Testis (tissue), 3 donors: ENCODE data around the gene CD8A. TPM values are rescaled to one million over a fixed set of nuclear protein-coding genes. Genes with fewer than 3 reads are reported as not detected.

Experiments used
- DNase-seq: peaks from one replicate; pipeline ENCODE4 v3.0.0-alpha.2; 2019
- H3K27ac ChIP-seq, 2 donors: fragments of 200-600 bp; sonication (generic); one replicate each; pipeline ENCODE4 v1.5.1; 2019
- H3K27me3 ChIP-seq: fragments of 200-600 bp; sonication (generic); one replicate; pipeline ENCODE4 v1.5.1; 2019
- H3K36me3 ChIP-seq: fragments of 200-600 bp; sonication (generic); one replicate; pipeline ENCODE4 v1.5.1; 2017; ENCODE audit warnings: low read depth; ENCODE audit errors: missing control alignments
- H3K4me1 ChIP-seq: fragments of 200-600 bp; sonication (generic); one replicate; pipeline ENCODE4 v1.5.1; 2019
- H3K4me3 ChIP-seq, 2 donors: fragments of 200-600 bp; sonication (generic); one replicate each; pipeline ENCODE4 v1.5.1; 2017 to 2019
- H3K9me3 ChIP-seq: fragments of 200-600 bp; sonication (generic); one replicate; pipeline ENCODE4 v1.5.1; 2017
- POLR2A ChIP-seq: fragments of 450-650 bp; IDR thresholded peaks from one replicate; pipeline ENCODE4 v1.6.1; 2017; ENCODE audit warnings: antibody characterized with exemption, mild to moderate bottlenecking, moderate library complexity
- WGBS, 2 donors: methylation state at CpG; one replicate each; pipeline ENCODE4 v1.1.5; 2018; 5-methylcytosine and 5-hydroxymethylcytosine counted together
- intact Hi-C: fragments of 100-400 bp; cut with DNase I; formaldehyde crosslinking; loops from one replicate; pipeline ENCODE4 v1.15.1; 2023; ENCODE audit warnings: low total_unique reads
- polyA plus RNA-seq: library from polyadenylated mRNA; stranded (reverse); fragments of 350-450 nt; fragmentation: Illumina TruSeq; extraction: RNeasy Lipid Tissue Mini Kit (QIAGEN cat#74804); gene quantifications from one replicate; pipeline ENCODE4 v1.2.3, GENCODE V29; 2014; ENCODE audit warnings: low read depth, low replicate concordance; ENCODE audit not compliant: insufficient read depth
- total RNA-seq, 2 donors: library from RNA; depleted of rRNA; stranded (reverse); fragments of >200 nt; gene quantifications; one replicate each; pipeline ENCODE4 v1.2.3, GENCODE V29; 2016
- TF ChIP-seq, protein P1 (sequence below), 3 experiments: fragments of 450-650 bp in 2 of 3; fragments of 200-600 bp in 1 of 3; sonication (generic) in 1 of 3; IDR thresholded peaks; one replicate each; pipeline ENCODE4 v1.5.1; 2016 to 2019; ENCODE audit warnings: antibody characterized with exemption in 3 of 3, mild to moderate bottlenecking in 2 of 3, moderate library complexity in 1 of 3

The CD8A gene
- total and polyA plus RNA-seq, 3 donors from 2014 or later: 0.31 to 2.9 (median 1.7) TPM

DNA sequence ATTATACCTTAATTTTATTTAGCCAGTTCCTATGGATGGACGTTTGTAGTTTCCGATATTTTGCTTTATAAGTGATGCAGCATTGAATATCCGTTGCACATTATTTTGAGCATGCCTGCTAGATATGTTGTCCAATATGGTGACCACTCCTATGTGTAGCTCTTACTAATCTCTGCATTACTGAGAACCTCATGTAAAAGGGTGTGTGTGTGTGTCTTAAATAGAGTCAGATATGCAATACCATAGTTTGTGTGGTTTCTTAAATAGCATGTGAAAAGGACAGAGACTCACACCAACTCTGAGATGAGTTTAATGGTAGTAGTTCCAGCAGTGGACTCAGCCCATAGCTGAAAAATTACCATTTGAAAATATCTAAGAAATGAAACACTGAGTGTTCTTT, 32.3 kb downstream of the CD8A start:
- no peaks in the 10 kb centered on the region for H3K36me3 ChIP-seq
- TF ChIP-seq, protein P1, sequence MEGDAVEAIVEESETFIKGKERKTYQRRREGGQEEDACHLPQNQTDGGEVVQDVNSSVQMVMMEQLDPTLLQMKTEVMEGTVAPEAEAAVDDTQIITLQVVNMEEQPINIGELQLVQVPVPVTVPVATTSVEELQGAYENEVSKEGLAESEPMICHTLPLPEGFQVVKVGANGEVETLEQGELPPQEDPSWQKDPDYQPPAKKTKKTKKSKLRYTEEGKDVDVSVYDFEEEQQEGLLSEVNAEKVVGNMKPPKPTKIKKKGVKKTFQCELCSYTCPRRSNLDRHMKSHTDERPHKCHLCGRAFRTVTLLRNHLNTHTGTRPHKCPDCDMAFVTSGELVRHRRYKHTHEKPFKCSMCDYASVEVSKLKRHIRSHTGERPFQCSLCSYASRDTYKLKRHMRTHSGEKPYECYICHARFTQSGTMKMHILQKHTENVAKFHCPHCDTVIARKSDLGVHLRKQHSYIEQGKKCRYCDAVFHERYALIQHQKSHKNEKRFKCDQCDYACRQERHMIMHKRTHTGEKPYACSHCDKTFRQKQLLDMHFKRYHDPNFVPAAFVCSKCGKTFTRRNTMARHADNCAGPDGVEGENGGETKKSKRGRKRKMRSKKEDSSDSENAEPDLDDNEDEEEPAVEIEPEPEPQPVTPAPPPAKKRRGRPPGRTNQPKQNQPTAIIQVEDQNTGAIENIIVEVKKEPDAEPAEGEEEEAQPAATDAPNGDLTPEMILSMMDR (IDR thresholded peaks at IDR 0.05): no peak
- no peak for TF ChIP-seq POLR2A
- no peaks in the 10 kb centered on the region for H3K4me1 ChIP-seq
- WGBS, 2 donors: 90 to 97% methylated on average over 3 of the region's 3 CpGs
- DNase-seq: no peak
- intact Hi-C loops: no loop called here
- no peaks in the 10 kb centered on the region for H3K27me3 ChIP-seq
- H3K27ac ChIP-seq: no peak overlapping the region
- no peaks in the 10 kb centered on the region for H3K9me3 ChIP-seq
- H3K4me3 ChIP-seq: no peak overlapping the region

DNA sequence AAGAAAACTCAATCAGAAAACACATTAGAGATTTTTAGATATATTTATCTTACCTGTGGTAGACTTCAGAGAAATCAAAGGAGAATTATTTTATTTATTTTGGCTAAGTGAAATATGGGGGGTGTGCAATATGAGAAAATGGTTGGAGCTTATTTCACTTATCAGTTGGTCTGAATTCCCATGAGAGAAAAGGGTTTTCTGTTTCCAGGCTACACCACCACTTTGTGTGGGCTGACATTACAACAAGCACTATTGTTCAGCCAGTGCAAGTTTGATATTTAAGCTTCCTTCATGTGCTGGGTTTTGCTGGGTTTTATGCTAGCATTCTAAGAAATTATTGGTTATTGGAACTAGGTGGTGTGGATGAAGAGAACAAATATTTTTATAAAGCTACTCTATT, 37.1 kb downstream of the CD8A start:
- no peak for TF ChIP-seq POLR2A
- TF ChIP-seq, protein P1 (IDR thresholded peaks at IDR 0.05): no peak
- intact Hi-C loops: no loop called here
- DNase-seq: no peak
- no peaks in the 10 kb centered on the region for H3K9me3 ChIP-seq
- H3K4me3 ChIP-seq: no peak overlapping the region
- no peaks in the 10 kb centered on the region for H3K4me1 ChIP-seq
- no peak overlapping the region for H3K27ac ChIP-seq
- H3K36me3 ChIP-seq: no peaks in the 10 kb centered on the region
- H3K27me3 ChIP-seq: no peaks in the 10 kb centered on the region

DNA sequence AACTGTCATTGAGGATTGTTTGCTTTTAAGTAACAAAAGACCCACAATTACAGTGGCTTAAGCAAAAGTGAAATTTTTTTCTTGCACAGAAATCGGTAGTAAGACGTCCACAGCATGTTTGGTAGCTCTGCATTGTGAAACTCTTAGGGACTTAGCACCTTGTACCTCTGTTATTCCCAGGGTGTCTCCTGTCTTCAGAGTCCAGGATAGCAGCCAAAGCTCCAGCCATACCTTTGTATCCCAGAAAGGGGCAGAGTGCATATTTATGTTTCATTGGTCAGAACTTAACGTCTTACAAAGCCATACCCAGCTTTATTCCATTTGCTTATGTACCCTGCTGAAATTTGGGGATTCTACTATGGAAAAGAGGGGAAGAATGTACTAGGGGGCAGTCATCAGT, 37.8 kb downstream of the CD8A start:
- Histone ChIP-seq H3K9me3 (no peaks in the 10 kb centered on the region), H3K36me3 (no peaks in the 10 kb centered on the region), H3K4me1 (no peaks in the 10 kb centered on the region), H3K27me3 (no peaks in the 10 kb centered on the region), H3K4me3 (no peak overlapping the region), H3K27ac (no peak overlapping the region)
- 91 to 97% methylated on average over 3 of the region's 3 CpGs for WGBS, 2 donors
- no peak for DNase-seq
- TF ChIP-seq POLR2A: no peak
- TF ChIP-seq, protein P1 (IDR thresholded peaks at IDR 0.05): no peak
- intact Hi-C loops: no loop called here

DNA sequence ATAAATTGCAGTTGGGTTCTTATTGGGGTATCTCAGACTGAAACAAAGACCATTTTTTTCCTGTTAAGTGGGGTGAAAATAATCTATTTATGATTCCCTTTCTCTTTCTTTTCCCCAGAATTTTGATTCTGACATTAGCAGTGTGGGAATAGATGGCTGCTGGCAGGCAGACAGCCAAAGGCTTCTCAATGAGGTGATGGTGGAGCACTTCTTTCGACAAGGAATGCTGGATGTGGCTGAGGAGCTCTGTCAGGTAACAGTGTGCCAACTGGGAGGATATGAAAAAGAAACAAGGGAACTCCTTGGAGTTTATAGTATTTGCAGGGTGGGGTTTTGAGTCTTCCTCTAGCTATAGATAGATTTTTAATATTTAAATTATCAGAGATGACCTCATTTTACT, 38.9 kb downstream of the CD8A start:
- H3K4me1 ChIP-seq: no peaks in the 10 kb centered on the region
- 94 to 100% methylated on average over 1 of the region's 1 CpG for WGBS, 2 donors
- no peaks in the 10 kb centered on the region for H3K9me3 ChIP-seq
- no peak for DNase-seq
- H3K27me3 ChIP-seq: no peaks in the 10 kb centered on the region
- no peaks in the 10 kb centered on the region for H3K36me3 ChIP-seq
- TF ChIP-seq, protein P1 (IDR thresholded peaks at IDR 0.05): no peak
- TF ChIP-seq POLR2A: no peak
- intact Hi-C loops: no loop called here
- no peak overlapping the region for H3K4me3 ChIP-seq
- H3K27ac ChIP-seq: no peak overlapping the region

DNA sequence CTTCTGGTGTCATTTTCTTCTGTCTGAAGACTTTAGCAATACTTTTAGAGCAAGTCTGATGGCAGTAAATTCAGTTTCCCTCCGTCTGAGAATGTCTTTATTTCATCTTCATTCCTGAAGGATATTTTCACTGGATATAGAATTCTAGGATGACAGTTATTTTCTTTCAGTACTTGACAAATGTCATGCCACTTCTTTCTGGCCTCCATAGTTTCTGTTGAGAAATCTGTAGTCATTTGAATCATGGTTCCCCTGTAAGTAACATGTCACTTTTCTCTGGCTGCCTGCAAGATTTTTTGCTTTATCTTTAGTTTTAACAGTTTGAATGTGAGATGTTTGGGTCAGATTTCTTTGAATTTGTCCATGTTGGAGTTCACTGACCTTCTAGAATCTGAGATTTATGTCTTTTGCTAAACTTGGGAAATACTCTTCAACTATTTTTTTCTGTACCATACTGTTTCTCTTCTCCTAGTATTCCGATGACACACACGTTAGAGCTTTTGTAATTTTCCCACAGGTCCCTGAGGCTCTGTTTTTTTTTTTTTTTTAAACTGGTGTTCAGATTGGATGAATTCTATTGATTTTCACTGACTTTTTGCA, 40.4 kb downstream of the CD8A start:
- H3K36me3 ChIP-seq: no peaks in the 10 kb centered on the region
- no peak for DNase-seq
- H3K27ac ChIP-seq: no peak overlapping the region
- intact Hi-C loops: no loop called here
- TF ChIP-seq, protein P1 (IDR thresholded peaks at IDR 0.05): no peak
- TF ChIP-seq POLR2A: no peak
- no peaks in the 10 kb centered on the region for H3K27me3 ChIP-seq
- WGBS, 2 donors: 82 to 94% methylated on average over 3 of the region's 3 CpGs
- H3K9me3 ChIP-seq: no peaks in the 10 kb centered on the region
- H3K4me1 ChIP-seq: no peaks in the 10 kb centered on the region
- H3K4me3 ChIP-seq: no peak overlapping the region
